ENCODE measurements around the gene MARCKS. TPM values are rescaled to one million over a fixed set of nuclear protein-coding genes. Genes with fewer than 3 reads are reported as not detected.
"Not testable (repeated sequence)": the region's sequence is repeated elsewhere in the genome, so short reads cannot be mapped to it uniquely, and the experiment has no call there.

Gene MARCKS
- total and polyA plus RNA-seq, 12 donors, result 6.7 to 65.2 (median 15.6) TPM

GRCh38 chr6:113909224-113909856, 52.2 kb downstream of the MARCKS start:
- peak in 1 of 8 donors; percentile 43 for ATAC-seq
- Histone ChIP-seq H3K27ac (no peak overlapping the region), H3K9me3 (peaks cover 0 to 7% (median 0%) of the 10 kb centered on the region in 11 donors), H3K36me3 (no peaks in the 10 kb centered on the region), H3K4me1 (peaks cover 0 to 18% (median 4%) of the 10 kb centered on the region in 9 donors), H3K4me3 (no peak overlapping the region), H3K27me3 (no peaks in the 10 kb centered on the region)
- 17 to 21% methylated on average over 6 of the region's 6 CpGs for WGBS, 2 donors
- intact Hi-C loops (cut with DNase I), result loop anchor here in 8 of 10 donors (1.0 to 10.0 kb wide), 9 partner anchors 47 to 1585 kb away; partner anchors contain the start of gene MARCKS (in 1 of the 8)
- peak in 1 of 2 donors; percentile 26 for DNase-seq
- peak; percentile 62 to 85 (median 75) for TF ChIP-seq CTCF (IDR thresholded peaks at IDR 0.05)

GRCh38 chr6:113910285-113910684, 53.1 kb downstream of the MARCKS start:
- intact Hi-C loops (cut with DNase I), result loop anchor here in 1 of 10 donors (5.0 kb wide), 1 partner anchor 1128 kb away; no protein-coding TSS in a partner anchor
- DNase-seq, H3K4me3 ChIP-seq, H3K27me3 ChIP-seq, H3K27ac ChIP-seq, H3K9me3 ChIP-seq, H3K36me3 ChIP-seq, ATAC-seq: not testable (repeated sequence)
- WGBS, 2 donors, result 70 to 79% methylated on average over 1 of the region's 1 CpG
- H3K4me1 ChIP-seq, result peaks cover 0 to 13% (median 0%) of the 10 kb centered on the region in 9 donors

Other genes with a start within 250 kb of the MARCKS start
- 10 to 100 TPM; 34.7 to 60.2 (median 46.2) TPM for gene HDAC2, start 113.8 kb downstream of the MARCKS start, total RNA-seq
- gene HDAC2, start 113.8 kb downstream of the MARCKS start, polyA plus RNA-seq, result 10 to 100 TPM; 23.2 to 47.6 TPM

Measured in heart right ventricle (tissue), 16 donors.